GM20431 (cell line): ENCODE measurements around the gene RYR1.

ENCODE experiments used
- in situ Hi-C: fragments of 300-500 bp; cut with MseI, MboI; formaldehyde crosslinking; loops from one replicate; pipeline ENCODE4 v1.15.0; 2020; ENCODE audit warnings: low sequenced_read_pairs; ENCODE audit not compliant: unreplicated experiment

Gene RYR1

GRCh38 chr19:38626401-38626800, 192.9 kb downstream of the RYR1 start:
- in situ Hi-C loops: no loop called here

DNA sequence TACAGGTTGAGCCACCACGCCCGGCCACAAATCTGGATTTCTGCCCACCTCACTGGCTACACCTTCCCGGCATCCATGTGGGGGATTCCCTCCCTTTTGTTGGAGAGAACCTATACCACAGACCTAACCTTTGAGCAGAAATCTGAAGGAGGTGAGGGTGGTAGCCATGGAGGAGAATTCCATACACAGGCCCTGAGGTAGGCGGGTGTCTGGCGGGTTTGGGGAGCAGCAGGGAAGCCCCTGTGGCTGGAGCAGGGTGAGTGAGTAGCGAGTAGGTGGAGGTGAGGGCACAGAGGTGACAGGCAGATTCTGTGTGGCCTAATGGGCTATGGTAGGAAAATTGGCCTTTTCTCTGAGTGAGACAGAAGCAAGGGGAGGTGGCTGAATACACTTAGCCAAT, 196.1 kb downstream of the RYR1 start:
- in situ Hi-C loops: no loop called here

DNA sequence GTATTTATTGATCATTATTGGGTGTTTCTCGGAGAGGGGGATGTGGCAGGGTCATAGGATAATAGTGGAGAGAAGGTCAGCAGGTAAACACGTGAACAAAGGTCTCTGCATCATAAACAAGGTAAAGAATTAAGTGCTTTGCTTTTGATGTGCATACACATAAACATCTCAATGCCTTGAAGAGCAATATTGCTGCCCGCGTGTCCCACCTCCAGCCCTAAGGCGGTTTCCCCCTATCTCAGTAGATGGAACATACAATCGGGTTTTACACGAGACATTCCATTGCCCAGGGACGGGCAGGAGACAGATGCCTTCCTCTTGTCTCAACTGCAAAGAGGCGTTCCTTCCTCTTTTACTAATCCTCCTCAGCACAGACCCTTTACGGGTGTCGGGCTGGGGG, 197.8 kb downstream of the RYR1 start:
- in situ Hi-C loops: loop anchor here (5.0 kb wide), 1 partner anchor 84 kb away; no protein-coding TSS in a partner anchor

GRCh38 chr19:38631811-38632475, 198.5 kb downstream of the RYR1 start:
- in situ Hi-C loops: loop anchor here (5.0 kb wide), 1 partner anchor 85 kb away; no protein-coding TSS in a partner anchor

GRCh38 chr19:38632476-38633213, 199.2 kb downstream of the RYR1 start:
- in situ Hi-C loops: loop anchor here (5.0 kb wide), 1 partner anchor 85 kb away; no protein-coding TSS in a partner anchor

- in situ Hi-C loops: loop anchor here (5.0 kb wide), 1 partner anchor 88 kb away; no protein-coding TSS in a partner anchor
These were observed 201.4 kb downstream of the RYR1 start for GRCh38 chr19:38634757-38635482.

GRCh38 chr19:38635483-38636399, 202.2 kb downstream of the RYR1 start:
- in situ Hi-C loops: no loop called here
